H9 (cell line): Measurements from ENCODE around the gene CEP350. TPM values are rescaled to one million over a fixed set of nuclear protein-coding genes. Genes with fewer than 3 reads are reported as not detected.

Experiments
- DNase-seq: peaks from one replicate; pipeline ENCODE4 v3.0.0-alpha.2; 2017
- H2AFZ ChIP-seq: one replicate; pipeline ENCODE4 v1.6.1; 2013; ENCODE audit warnings: mild to moderate bottlenecking, low read length, control low read depth, moderate library complexity
- H2AK5ac ChIP-seq: 2 replicates; pipeline ENCODE4 v1.6.1; 2013; ENCODE audit warnings: low read length, control low read depth, mixed read lengths; ENCODE audit not compliant: insufficient read length
- H2BK120ac ChIP-seq: one replicate; pipeline ENCODE4 v1.6.1; 2013; ENCODE audit warnings: low read depth, mild to moderate bottlenecking, low read length, control low read depth, inconsistent platforms; ENCODE audit not compliant: poor library complexity, severe bottlenecking
- H2BK12ac ChIP-seq: 2 replicates; pipeline ENCODE4 v1.6.1; 2013; ENCODE audit warnings: low read length, control low read depth, mixed read lengths, low read depth; ENCODE audit not compliant: insufficient read length
- H2BK15ac ChIP-seq: 2 replicates; pipeline ENCODE4 v1.6.1; 2013; ENCODE audit warnings: low read depth, low read length, control low read depth
- H2BK20ac ChIP-seq: one replicate; pipeline ENCODE4 v1.6.1; 2013; ENCODE audit warnings: low read depth, mild to moderate bottlenecking, low read length, control low read depth, inconsistent platforms; ENCODE audit not compliant: poor library complexity, severe bottlenecking
- H2BK5ac ChIP-seq: 2 replicates; pipeline ENCODE4 v1.6.1; 2013; ENCODE audit warnings: low read length, control low read depth, mixed read lengths; ENCODE audit not compliant: insufficient read length
- H3K14ac ChIP-seq: 2 replicates; pipeline ENCODE4 v1.6.1; 2013; ENCODE audit warnings: low read length, control low read depth; ENCODE audit not compliant: insufficient read depth
- H3K18ac ChIP-seq: 2 replicates; pipeline ENCODE4 v1.6.1; 2013; ENCODE audit warnings: low read depth, mild to moderate bottlenecking, mixed read lengths, low read length, control low read depth; ENCODE audit not compliant: insufficient read length
- H3K23ac ChIP-seq: 2 replicates; pipeline ENCODE4 v1.6.1; 2013; ENCODE audit warnings: low read length, control low read depth, mixed read lengths, low read depth; ENCODE audit not compliant: insufficient read length
- H3K23me2 ChIP-seq: 2 replicates; pipeline ENCODE4 v1.6.1; 2013; ENCODE audit warnings: low read depth, mild to moderate bottlenecking, mixed read lengths, low read length, control low read depth; ENCODE audit not compliant: insufficient read length, poor library complexity, severe bottlenecking
- H3K27ac ChIP-seq: 2 replicates; pipeline ENCODE4 v1.5.1; 2013; ENCODE audit warnings: low read length, control low read depth, mixed read lengths, low read depth; ENCODE audit not compliant: insufficient read length
- H3K27me3 ChIP-seq: 2 replicates; pipeline ENCODE4 v1.6.1; 2013; ENCODE audit warnings: low read length, control low read depth, inconsistent platforms; ENCODE audit not compliant: insufficient read depth
- H3K4ac ChIP-seq: 2 replicates; pipeline ENCODE4 v1.6.1; 2013; ENCODE audit warnings: low read depth, mild to moderate bottlenecking, control low read depth, inconsistent platforms, low read length, moderate library complexity
- H3K4me1 ChIP-seq: 2 replicates; pipeline ENCODE4 v1.6.1; 2013; ENCODE audit warnings: low read length, control low read depth, inconsistent platforms; ENCODE audit not compliant: insufficient read depth
- H3K4me2 ChIP-seq: 2 replicates; pipeline ENCODE4 v1.6.1; 2013; ENCODE audit warnings: low read length, control low read depth, mixed read lengths; ENCODE audit not compliant: insufficient read length, insufficient read depth
- H3K56ac ChIP-seq: 2 replicates; pipeline ENCODE4 v1.6.1; 2013; ENCODE audit warnings: low read depth, mild to moderate bottlenecking, mixed read lengths, low read length, control low read depth; ENCODE audit not compliant: insufficient read length
- H3K79me1 ChIP-seq: 2 replicates; pipeline ENCODE4 v1.6.1; 2013; ENCODE audit warnings: low read depth, mild to moderate bottlenecking, moderate library complexity, low read length, control low read depth, inconsistent platforms; ENCODE audit not compliant: insufficient read depth, poor library complexity, severe bottlenecking
- H3K79me2 ChIP-seq: 2 replicates; pipeline ENCODE4 v1.6.1; 2013; ENCODE audit warnings: low read length, control low read depth, inconsistent platforms; ENCODE audit not compliant: insufficient read depth
- H3K9ac ChIP-seq: 2 replicates; pipeline ENCODE4 v1.6.1; 2013; ENCODE audit warnings: low read length, control low read depth, mixed read lengths; ENCODE audit not compliant: insufficient read length; ENCODE audit errors: extremely low read depth
- H3K9me3 ChIP-seq: one replicate; pipeline ENCODE4 v1.6.1; 2013; ENCODE audit warnings: low read depth, low read length, inconsistent platforms; ENCODE audit not compliant: control insufficient read depth
- H3T11ph ChIP-seq: one replicate; pipeline ENCODE4 v1.6.1; 2013; ENCODE audit warnings: mild to moderate bottlenecking, low read length, control low read depth, inconsistent platforms
- H4K20me1 ChIP-seq: one replicate; pipeline ENCODE4 v1.6.1; 2013; ENCODE audit not compliant: control insufficient read depth, insufficient read length, insufficient read depth
- H4K5ac ChIP-seq: 2 replicates; pipeline ENCODE4 v1.6.1; 2013; ENCODE audit warnings: low read depth, mild to moderate bottlenecking, mixed read lengths, low read length, control low read depth; ENCODE audit not compliant: insufficient read length
- H4K8ac ChIP-seq: replicated peaks from 2 replicates; pipeline ENCODE4 v1.6.1; 2013; ENCODE audit warnings: low read length, control low read depth, mixed read lengths, low read depth; ENCODE audit not compliant: insufficient read length
- H4K91ac ChIP-seq: 2 replicates; pipeline ENCODE4 v1.6.1; 2013; ENCODE audit warnings: low read depth, mild to moderate bottlenecking, moderate library complexity, mixed read lengths, low read length, control low read depth; ENCODE audit not compliant: insufficient read length
- H3K27ac Mint-ChIP-seq, 3 experiments: 2 replicates in 2 of 3; 3 replicates in 1 of 3; pipeline ENCODE4 v1.8.0; 2020 to 2021; ENCODE audit warnings: mixed read lengths in 3 of 3, mild to moderate bottlenecking in 1 of 3, moderate library complexity in 1 of 3
- H3K27me3 Mint-ChIP-seq: 2 replicates; pipeline ENCODE4 v1.8.0; 2021; ENCODE audit warnings: low read depth, mild to moderate bottlenecking, moderate library complexity, mixed read lengths
- H3K36me3 Mint-ChIP-seq, 3 experiments: 2 replicates in 2 of 3; 3 replicates in 1 of 3; pipeline ENCODE4 v1.8.0; 2020 to 2021; ENCODE audit warnings: low read depth in 3 of 3, mixed read lengths in 3 of 3; ENCODE audit not compliant: insufficient read depth in 1 of 3
- H3K4me1 Mint-ChIP-seq, 2 experiments: 2 replicates each; pipeline ENCODE4 v1.8.0; 2020; ENCODE audit warnings: mixed read lengths in 2 of 2
- H3K4me3 Mint-ChIP-seq, 2 experiments: 2 replicates in 1 of 2; 3 replicates in 1 of 2; pipeline ENCODE4 v1.8.0; 2020 to 2021; ENCODE audit warnings: mild to moderate bottlenecking in 2 of 2, mixed read lengths in 2 of 2, moderate library complexity in 1 of 2
- H3K9me3 Mint-ChIP-seq, 2 experiments: 2 replicates in 1 of 2; 3 replicates in 1 of 2; pipeline ENCODE4 v1.8.0; 2020; ENCODE audit warnings: mild to moderate bottlenecking in 2 of 2, mixed read lengths in 2 of 2, moderate library complexity in 1 of 2
- WGBS: extraction: QIAGEN DNeasy Blood & Tissue Kit; methylation state at CpG from one replicate; pipeline ENCODE4 v1.1.7; 2013; ENCODE audit warnings: missing lambda C conversion rate, low lambda C conversion rate, mixed read lengths; ENCODE audit not compliant: insufficient read length; ENCODE audit errors: extremely low coverage; 5-methylcytosine and 5-hydroxymethylcytosine counted together
- total RNA-seq: library from RNA; stranded (reverse); gene quantifications from 2 replicates; pipeline ENCODE4 v1.2.1, GENCODE V29; 2021
- TF ChIP-seq, protein P1 (sequence below): fragments of 200-600 bp; sonication (generic); conservative IDR thresholded peaks from 3 replicates; pipeline ENCODE4 v1.8.0; 2021; ENCODE audit warnings: antibody characterized with exemption, mild to moderate bottlenecking

Gene CEP350
- total RNA-seq, 1 experiment from 2014 or later = 39.2 TPM

DNA sequence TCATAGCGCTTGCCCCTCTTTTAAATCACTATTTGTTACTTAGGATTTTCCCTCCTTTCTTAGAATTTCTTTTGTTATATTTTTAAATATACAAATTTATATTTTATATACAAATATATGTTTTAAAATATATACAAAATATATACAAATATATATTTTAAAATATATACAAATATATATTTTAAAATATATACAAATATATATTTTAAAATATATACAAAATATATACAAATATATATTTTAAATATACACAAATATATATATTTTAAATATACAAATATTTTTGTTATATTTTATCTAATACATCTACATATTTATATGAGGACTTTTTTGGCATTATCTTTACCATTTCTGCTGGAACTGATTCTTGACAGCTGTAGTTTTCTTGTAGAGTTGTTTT, 149.2 kb downstream of the CEP350 start:
- DNase-seq = no peak
- H2BK12ac ChIP-seq = no peak overlapping the region
- H2BK15ac ChIP-seq = no peak overlapping the region
- Mint-ChIP-seq H3K36me3 (peaks cover 13 to 22% (median 21%) of the 10 kb centered on the region in 3 experiments; a peak in 5 of 7 replicates), H3K4me3 (no peak overlapping the region), H3K9me3 (no peaks in the 10 kb centered on the region), H3K4me1 (peaks cover 7 to 18% of the 10 kb centered on the region in 2 experiments; a peak in 3 of 4 replicates), H3K27ac (no peak overlapping the region), H3K27me3 (no peaks in the 10 kb centered on the region)
- no peaks in the 10 kb centered on the region for H3K4me1 ChIP-seq
- no peak overlapping the region for H3K27ac ChIP-seq
- H3K23ac ChIP-seq = no peak overlapping the region
- H2AFZ ChIP-seq = no peak overlapping the region
- H3K4ac ChIP-seq = no peak overlapping the region
- no peaks in the 10 kb centered on the region; the same call in 1 of the 2 replicates for H3K27me3 ChIP-seq
- H3K9ac ChIP-seq = no peak overlapping the region
- no peaks in the 10 kb centered on the region for H3K79me1 ChIP-seq
- no peak overlapping the region for H4K8ac ChIP-seq
- no peak overlapping the region for H3K18ac ChIP-seq
- H4K91ac ChIP-seq = no peak overlapping the region
- H3T11ph ChIP-seq = no peak overlapping the region
- H3K23me2 ChIP-seq = no peaks in the 10 kb centered on the region
- H2BK120ac ChIP-seq = no peak overlapping the region
- H3K56ac ChIP-seq = no peak overlapping the region
- H2AK5ac ChIP-seq = no peak overlapping the region
- TF ChIP-seq, protein P1, sequence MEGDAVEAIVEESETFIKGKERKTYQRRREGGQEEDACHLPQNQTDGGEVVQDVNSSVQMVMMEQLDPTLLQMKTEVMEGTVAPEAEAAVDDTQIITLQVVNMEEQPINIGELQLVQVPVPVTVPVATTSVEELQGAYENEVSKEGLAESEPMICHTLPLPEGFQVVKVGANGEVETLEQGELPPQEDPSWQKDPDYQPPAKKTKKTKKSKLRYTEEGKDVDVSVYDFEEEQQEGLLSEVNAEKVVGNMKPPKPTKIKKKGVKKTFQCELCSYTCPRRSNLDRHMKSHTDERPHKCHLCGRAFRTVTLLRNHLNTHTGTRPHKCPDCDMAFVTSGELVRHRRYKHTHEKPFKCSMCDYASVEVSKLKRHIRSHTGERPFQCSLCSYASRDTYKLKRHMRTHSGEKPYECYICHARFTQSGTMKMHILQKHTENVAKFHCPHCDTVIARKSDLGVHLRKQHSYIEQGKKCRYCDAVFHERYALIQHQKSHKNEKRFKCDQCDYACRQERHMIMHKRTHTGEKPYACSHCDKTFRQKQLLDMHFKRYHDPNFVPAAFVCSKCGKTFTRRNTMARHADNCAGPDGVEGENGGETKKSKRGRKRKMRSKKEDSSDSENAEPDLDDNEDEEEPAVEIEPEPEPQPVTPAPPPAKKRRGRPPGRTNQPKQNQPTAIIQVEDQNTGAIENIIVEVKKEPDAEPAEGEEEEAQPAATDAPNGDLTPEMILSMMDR = no peak
- H2BK5ac ChIP-seq = no peak overlapping the region
- H3K14ac ChIP-seq = no peak overlapping the region
- H4K20me1 ChIP-seq = no peaks in the 10 kb centered on the region
- no peaks in the 10 kb centered on the region for H3K79me2 ChIP-seq
- no CpG with 5 or more reads among the region's 1 CpG for WGBS
- H3K4me2 ChIP-seq = no peak overlapping the region
- H4K5ac ChIP-seq = no peak overlapping the region
- H2BK20ac ChIP-seq = no peak overlapping the region
- no peaks in the 10 kb centered on the region for H3K9me3 ChIP-seq
